K562 (cell line): ENCODE data around the gene ITPKA. TPM values are rescaled to one million over a fixed set of nuclear protein-coding genes. Genes with fewer than 3 reads are reported as not detected.

Source experiments
- polyA plus RNA-seq, 8 experiments: library from polyadenylated mRNA; depleted of rRNA in 4 of 8; stranded (reverse) in 5 of 8; unstranded in 3 of 8; fragments of >200 nt; fragmentation: Nextera tagmentation in 2 of 8; fragmentation: Illumina TruSeq in 1 of 8; extraction: Ambion mirVana in 2 of 8; extraction: Trizol in 1 of 8; gene quantifications; 2 replicates each; pipeline versions ENCODE4 v1.2.1 to v1.2.3, GENCODE V29; 2011 to 2014; ENCODE audit warnings: inconsistent platforms in 1 of 8, missing spikeins in 1 of 8
- total RNA-seq, 7 experiments: library from RNA; depleted of rRNA in 6 of 7; stranded (reverse); fragments of >200 nt in 6 of 7; fragmentation: Illumina TruSeq in 2 of 7; extraction: Trizol in 2 of 7; gene quantifications; 2 replicates each; pipeline versions ENCODE4 v1.2.1 to v1.2.3, GENCODE V29; 2011 to 2021; ENCODE audit warnings: low replicate concordance in 1 of 7
- TF ChIP-seq, protein P1 (sequence below): sonication (generic); formaldehyde crosslinking; IDR thresholded peaks from 2 replicates; pipeline ENCODE4 v1.8.0; 2023; ENCODE audit warnings: missing genetic modification reagents, mild to moderate bottlenecking, borderline replicate concordance
- TF ChIP-seq, protein P2 (sequence below): fragments of 450-650 bp; IDR thresholded peaks from 2 replicates; pipeline ENCODE4 v1.6.1; 2017; ENCODE audit warnings: antibody characterized with exemption

The ITPKA gene
- total and polyA plus RNA-seq, 9 of the 15 experiments (the other 6 are each of a cell fraction or from before 2014, with no cell fraction given), result 0.14 to 68.4 (median 11.5) TPM

DNA sequence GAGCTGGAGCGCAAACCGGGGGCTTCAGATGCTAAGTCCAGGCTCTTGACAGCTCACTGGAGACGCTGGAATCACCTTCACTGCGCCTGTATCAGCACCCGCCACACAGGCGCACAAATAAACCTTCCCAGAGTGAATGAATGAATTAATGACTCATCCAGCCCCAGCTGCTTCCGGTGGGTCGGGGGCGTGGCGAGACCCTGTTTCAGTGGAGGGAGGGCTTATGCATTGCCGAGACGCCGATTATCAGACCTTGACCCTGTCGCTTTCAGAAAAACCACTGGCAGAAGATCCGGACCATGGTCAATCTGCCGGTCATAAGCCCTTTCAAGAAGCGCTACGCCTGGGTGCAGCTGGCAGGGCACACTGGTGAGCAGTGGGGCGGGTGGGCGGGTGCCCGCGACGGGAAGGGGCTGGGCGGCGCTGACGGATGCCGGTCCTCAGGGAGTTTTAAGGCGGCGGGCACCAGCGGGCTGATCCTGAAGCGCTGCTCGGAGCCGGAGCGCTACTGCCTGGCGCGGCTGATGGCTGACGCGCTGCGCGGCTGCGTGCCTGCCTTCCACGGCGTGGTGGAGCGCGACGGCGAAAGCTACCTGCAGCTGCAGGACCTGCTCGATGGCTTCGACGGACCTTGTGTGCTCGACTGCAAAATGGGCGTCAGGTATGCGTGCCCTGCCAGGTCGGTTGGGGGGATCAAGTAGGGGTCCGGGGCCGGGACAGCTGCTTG is 7.7 kb downstream of the ITPKA start (continued):
- TF ChIP-seq, protein P1, sequence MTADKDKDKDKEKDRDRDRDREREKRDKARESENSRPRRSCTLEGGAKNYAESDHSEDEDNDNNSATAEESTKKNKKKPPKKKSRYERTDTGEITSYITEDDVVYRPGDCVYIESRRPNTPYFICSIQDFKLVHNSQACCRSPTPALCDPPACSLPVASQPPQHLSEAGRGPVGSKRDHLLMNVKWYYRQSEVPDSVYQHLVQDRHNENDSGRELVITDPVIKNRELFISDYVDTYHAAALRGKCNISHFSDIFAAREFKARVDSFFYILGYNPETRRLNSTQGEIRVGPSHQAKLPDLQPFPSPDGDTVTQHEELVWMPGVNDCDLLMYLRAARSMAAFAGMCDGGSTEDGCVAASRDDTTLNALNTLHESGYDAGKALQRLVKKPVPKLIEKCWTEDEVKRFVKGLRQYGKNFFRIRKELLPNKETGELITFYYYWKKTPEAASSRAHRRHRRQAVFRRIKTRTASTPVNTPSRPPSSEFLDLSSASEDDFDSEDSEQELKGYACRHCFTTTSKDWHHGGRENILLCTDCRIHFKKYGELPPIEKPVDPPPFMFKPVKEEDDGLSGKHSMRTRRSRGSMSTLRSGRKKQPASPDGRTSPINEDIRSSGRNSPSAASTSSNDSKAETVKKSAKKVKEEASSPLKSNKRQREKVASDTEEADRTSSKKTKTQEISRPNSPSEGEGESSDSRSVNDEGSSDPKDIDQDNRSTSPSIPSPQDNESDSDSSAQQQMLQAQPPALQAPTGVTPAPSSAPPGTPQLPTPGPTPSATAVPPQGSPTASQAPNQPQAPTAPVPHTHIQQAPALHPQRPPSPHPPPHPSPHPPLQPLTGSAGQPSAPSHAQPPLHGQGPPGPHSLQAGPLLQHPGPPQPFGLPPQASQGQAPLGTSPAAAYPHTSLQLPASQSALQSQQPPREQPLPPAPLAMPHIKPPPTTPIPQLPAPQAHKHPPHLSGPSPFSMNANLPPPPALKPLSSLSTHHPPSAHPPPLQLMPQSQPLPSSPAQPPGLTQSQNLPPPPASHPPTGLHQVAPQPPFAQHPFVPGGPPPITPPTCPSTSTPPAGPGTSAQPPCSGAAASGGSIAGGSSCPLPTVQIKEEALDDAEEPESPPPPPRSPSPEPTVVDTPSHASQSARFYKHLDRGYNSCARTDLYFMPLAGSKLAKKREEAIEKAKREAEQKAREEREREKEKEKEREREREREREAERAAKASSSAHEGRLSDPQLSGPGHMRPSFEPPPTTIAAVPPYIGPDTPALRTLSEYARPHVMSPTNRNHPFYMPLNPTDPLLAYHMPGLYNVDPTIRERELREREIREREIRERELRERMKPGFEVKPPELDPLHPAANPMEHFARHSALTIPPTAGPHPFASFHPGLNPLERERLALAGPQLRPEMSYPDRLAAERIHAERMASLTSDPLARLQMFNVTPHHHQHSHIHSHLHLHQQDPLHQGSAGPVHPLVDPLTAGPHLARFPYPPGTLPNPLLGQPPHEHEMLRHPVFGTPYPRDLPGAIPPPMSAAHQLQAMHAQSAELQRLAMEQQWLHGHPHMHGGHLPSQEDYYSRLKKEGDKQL (CRISPR knock-in tag), result no peak
- TF ChIP-seq, protein P2, sequence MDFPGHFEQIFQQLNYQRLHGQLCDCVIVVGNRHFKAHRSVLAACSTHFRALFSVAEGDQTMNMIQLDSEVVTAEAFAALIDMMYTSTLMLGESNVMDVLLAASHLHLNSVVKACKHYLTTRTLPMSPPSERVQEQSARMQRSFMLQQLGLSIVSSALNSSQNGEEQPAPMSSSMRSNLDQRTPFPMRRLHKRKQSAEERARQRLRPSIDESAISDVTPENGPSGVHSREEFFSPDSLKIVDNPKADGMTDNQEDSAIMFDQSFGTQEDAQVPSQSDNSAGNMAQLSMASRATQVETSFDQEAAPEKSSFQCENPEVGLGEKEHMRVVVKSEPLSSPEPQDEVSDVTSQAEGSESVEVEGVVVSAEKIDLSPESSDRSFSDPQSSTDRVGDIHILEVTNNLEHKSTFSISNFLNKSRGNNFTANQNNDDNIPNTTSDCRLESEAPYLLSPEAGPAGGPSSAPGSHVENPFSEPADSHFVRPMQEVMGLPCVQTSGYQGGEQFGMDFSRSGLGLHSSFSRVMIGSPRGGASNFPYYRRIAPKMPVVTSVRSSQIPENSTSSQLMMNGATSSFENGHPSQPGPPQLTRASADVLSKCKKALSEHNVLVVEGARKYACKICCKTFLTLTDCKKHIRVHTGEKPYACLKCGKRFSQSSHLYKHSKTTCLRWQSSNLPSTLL, result no peak
